ENCODE measurements around the gene SESN2. TPM values are rescaled to one million over a fixed set of nuclear protein-coding genes. Genes with fewer than 3 reads are reported as not detected.

SESN2 gene
- total RNA-seq, 4 donors from 2014 or later = 25.1 to 44.5 (median 30.5) TPM

DNA sequence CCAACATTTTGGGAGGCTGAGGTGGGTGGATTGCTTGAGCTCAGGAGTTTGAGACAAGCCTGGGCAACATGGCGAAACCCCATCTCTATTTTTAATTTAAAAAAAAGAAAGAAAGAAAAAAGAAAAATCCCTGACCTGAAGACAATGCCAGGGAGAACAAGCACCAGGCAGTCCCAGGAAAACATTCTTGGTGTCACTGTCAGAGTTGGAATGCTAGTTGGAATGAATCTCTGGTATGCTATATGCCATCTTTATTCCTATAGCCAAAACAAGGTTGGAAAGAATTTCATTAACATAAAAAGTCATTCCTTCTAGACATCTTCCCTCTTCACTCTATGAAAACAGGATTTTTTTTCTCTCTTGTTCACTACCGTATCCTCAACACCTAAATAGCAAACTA lies 29.3 kb upstream of the SESN2 start:
- Histone ChIP-seq H3K27me3 (no peaks in the 10 kb centered on the region), H3K9me3 (no peaks in the 10 kb centered on the region), H3K4me1 (peaks cover 14 to 25% (median 17%) of the 10 kb centered on the region in 4 donors), H3K4me3 (no peak overlapping the region), H3K27ac (no peak overlapping the region), H3K36me3 (peaks cover 0 to 45% (median 19%) of the 10 kb centered on the region in 4 donors)
- intact Hi-C loops (cut with DNase I; ENCODE audit: low total_unique reads) (no loop called here), in situ Hi-C loops (cut with MboI; ENCODE audit: low pct_ligation_motif_present in 1 of 4, low pct_unique_long_range_greater_than_20kb in 1 of 4, low sequenced_read_pairs in 3 of 4) (loop anchor here in 1 of 4 donors (25.0 kb wide), 1 partner anchor 282 kb away; the partner anchor contains the start of gene RCC1)
- DNase-seq = no peak
- WGBS, 2 donors (ENCODE audit: low coverage in 1 of 2) = 83 to 86% methylated on average over 2 of the region's 2 CpGs
- TF ChIP-seq EP300 (IDR thresholded peaks at IDR 0.05; ENCODE audit: low read depth) = no peak

DNA sequence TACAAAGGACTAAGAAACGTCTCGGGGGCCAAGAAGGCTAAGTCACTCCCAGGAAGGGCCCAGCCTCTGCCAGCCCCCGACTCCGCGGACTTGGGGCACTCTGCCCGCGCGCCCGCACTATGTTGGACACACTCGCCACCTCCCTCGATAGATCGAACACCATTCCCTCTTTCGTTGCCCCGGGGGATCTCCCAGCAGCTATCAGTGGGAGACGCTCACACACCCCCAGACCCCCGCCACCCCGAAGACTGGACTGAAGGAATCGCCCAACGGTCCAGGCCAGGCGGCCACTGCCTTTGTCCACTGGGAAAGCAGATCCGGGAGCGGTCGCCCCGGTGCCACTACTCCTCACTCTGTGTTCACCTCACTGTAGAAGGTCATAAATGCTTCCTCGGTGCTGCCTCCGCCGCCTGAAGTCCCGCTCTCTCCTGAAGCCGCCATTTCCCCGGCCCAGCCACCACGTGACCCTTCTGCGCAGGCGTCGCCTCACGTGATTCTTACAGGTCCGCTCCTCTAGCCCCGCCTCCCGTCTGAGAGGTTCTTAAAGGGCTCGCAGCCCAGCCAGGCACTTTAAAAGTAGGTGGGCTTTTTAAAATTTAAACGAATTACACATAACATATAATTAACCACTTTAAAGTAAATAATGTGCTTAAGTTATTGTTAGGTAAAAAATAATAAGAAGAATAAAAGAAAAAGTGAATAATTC lies 26.6 kb upstream of the SESN2 start, which contains the start of gene DNAJC8:
Gene DNAJC8, minus strand, starts transcription at position 472 of the 706 bp plus-strand sequence. Its CDS starts 31 bp downstream, at position 441.
- TF ChIP-seq POLR2AphosphoS5 (IDR thresholded peaks at IDR 0.05) = peak; percentile 87 to 93 (median 90)
- TF ChIP-seq POLR2A (IDR thresholded peaks at IDR 0.05) = peak; percentile 76
- TF ChIP-seq, protein P1, sequence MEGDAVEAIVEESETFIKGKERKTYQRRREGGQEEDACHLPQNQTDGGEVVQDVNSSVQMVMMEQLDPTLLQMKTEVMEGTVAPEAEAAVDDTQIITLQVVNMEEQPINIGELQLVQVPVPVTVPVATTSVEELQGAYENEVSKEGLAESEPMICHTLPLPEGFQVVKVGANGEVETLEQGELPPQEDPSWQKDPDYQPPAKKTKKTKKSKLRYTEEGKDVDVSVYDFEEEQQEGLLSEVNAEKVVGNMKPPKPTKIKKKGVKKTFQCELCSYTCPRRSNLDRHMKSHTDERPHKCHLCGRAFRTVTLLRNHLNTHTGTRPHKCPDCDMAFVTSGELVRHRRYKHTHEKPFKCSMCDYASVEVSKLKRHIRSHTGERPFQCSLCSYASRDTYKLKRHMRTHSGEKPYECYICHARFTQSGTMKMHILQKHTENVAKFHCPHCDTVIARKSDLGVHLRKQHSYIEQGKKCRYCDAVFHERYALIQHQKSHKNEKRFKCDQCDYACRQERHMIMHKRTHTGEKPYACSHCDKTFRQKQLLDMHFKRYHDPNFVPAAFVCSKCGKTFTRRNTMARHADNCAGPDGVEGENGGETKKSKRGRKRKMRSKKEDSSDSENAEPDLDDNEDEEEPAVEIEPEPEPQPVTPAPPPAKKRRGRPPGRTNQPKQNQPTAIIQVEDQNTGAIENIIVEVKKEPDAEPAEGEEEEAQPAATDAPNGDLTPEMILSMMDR (IDR thresholded peaks at IDR 0.05) = no peak
- peak within 1 kb of the TSS; percentile 45 to 95 (median 90) for H3K4me3 ChIP-seq
- 0 to 1% methylated on average over 1 to 37 of the region's 40 CpGs for WGBS, 2 donors (ENCODE audit: low coverage in 1 of 2)

DNA sequence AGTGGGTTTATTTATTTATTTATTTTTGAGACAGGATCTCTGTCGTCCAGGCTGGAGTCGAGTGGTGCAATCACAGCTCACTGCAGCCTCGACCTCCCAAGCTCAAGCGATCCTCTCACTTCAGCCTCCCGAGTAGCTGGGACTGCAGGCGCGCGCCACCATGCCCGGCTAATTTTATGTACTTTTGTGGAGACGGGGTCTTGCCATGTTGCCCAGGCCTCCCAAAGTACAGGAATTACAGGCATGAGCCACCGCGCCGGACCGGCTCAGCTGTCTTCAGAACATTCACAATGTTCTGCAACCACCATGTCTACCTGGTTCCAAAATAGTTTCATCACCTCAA lies 26.1 kb upstream of the SESN2 start:
- peak overlapping the region; percentile 76 to 86 (median 83) for H3K27ac ChIP-seq
- peaks cover 0 to 14% (median 5%) of the 10 kb centered on the region in 4 donors for H3K36me3 ChIP-seq
- intact Hi-C loops (cut with DNase I; ENCODE audit: low total_unique reads) (no loop called here), in situ Hi-C loops (cut with MboI; ENCODE audit: low pct_ligation_motif_present in 1 of 4, low pct_unique_long_range_greater_than_20kb in 1 of 4, low sequenced_read_pairs in 3 of 4) (loop anchor here in 1 of 4 donors (25.0 kb wide), 1 partner anchor 279 kb away; the partner anchor contains the start of gene RCC1)
- DNase-seq = no peak
- H3K4me1 ChIP-seq = peaks cover 18 to 47% (median 35%) of the 10 kb centered on the region in 4 donors
- H3K4me3 ChIP-seq = peak overlapping the region in 3 of 4 donors; percentile 45 to 93 (median 87)
- H3K9me3 ChIP-seq = no peaks in the 10 kb centered on the region
- no peaks in the 10 kb centered on the region for H3K27me3 ChIP-seq
- TF ChIP-seq POLR2AphosphoS5 (IDR thresholded peaks at IDR 0.05) (no peak), EP300 (IDR thresholded peaks at IDR 0.05; ENCODE audit: low read depth) (no peak), POLR2A (IDR thresholded peaks at IDR 0.05) (no peak)
- TF ChIP-seq, protein P1 (IDR thresholded peaks at IDR 0.05) = no peak
- 5 to 65% methylated on average over 4 to 14 of the region's 14 CpGs for WGBS, 2 donors (ENCODE audit: low coverage in 1 of 2)

More for the DNA sequence above, 26.6 kb upstream of the SESN2 start, which contains the start of gene DNAJC8:
- Histone ChIP-seq H3K4me1 (peaks cover 18 to 41% (median 32%) of the 10 kb centered on the region in 4 donors), H3K36me3 (peaks cover 0 to 19% (median 8%) of the 10 kb centered on the region in 4 donors), H3K9me3 (no peaks in the 10 kb centered on the region), H3K27ac (peak within 1 kb of the TSS; percentile 76 to 86 (median 83)), H3K27me3 (no peaks in the 10 kb centered on the region)
- peak; percentile 97 for DNase-seq
- in situ Hi-C loops (cut with MboI; ENCODE audit: low pct_ligation_motif_present in 1 of 4, low pct_unique_long_range_greater_than_20kb in 1 of 4, low sequenced_read_pairs in 3 of 4) (loop anchor here in 1 of 4 donors (25.0 kb wide), 1 partner anchor 280 kb away; the partner anchor contains the start of gene RCC1), intact Hi-C loops (cut with DNase I; ENCODE audit: low total_unique reads) (no loop called here)

DNA sequence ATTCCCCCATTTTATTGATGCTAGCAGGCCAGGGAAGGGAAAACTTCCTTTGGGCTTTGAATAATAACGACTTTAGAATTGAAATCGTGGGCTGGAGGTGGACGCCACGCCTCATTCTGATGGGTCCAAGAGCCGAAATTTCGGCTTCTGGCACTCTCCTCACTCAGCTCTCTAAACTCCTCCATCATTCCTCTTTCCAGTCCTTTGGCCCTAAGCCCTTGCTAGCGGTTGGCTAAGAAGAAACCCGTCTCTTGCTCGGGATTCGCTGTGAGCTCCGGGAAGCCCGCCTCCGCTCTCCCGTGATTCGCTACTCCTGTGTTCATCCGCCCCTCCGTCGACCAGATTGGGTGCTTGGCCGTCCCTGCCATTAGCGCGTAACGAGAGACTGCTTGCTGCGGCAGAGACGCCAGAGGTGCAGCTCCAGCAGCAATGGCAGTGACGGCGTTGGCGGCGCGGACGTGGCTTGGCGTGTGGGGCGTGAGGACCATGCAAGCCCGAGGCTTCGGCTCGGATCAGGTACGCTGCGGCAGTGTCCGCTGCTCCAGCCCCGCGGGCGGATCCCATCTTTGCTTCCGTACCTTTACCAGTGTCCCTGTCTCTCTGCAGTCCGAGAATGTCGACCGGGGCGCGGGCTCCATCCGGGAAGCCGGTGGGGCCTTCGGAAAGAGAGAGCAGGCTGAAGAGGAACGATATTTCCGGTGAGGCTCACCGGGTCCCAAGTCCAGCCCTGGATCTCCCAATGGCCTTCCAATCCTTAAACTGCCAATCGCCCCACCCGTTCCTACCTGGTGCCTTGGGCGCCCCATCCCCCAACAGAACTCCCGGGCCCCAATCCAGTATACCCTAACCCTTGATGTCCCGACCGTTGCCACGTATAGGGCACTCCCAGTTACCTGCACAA lies 23.3 kb upstream of the SESN2 start, which contains the start of gene ATP5IF1:
Gene ATP5IF1, plus strand, starts transcription at position 370 of the 901 bp plus-strand sequence. Its CDS starts 60 bp downstream, at position 430.
- in situ Hi-C loops (cut with MboI; ENCODE audit: low pct_ligation_motif_present in 1 of 4, low pct_unique_long_range_greater_than_20kb in 1 of 4, low sequenced_read_pairs in 3 of 4) (loop anchor here in 1 of 4 donors (25.0 kb wide), 1 partner anchor 276 kb away; the partner anchor contains the start of gene RCC1), intact Hi-C loops (cut with DNase I; ENCODE audit: low total_unique reads) (no loop called here)
- Histone ChIP-seq H3K27ac (peak within 1 kb of the TSS; percentile 91 to 98 (median 95)), H3K36me3 (no peaks in the 10 kb centered on the region), H3K4me1 (peaks cover 18 to 44% (median 33%) of the 10 kb centered on the region in 4 donors), H3K4me3 (peak within 1 kb of the TSS; percentile 75 to 97 (median 86)), H3K27me3 (no peaks in the 10 kb centered on the region), H3K9me3 (no peaks in the 10 kb centered on the region)
- TF ChIP-seq EP300 (IDR thresholded peaks at IDR 0.05; ENCODE audit: low read depth) (no peak), POLR2AphosphoS5 (IDR thresholded peaks at IDR 0.05) (peak; percentile 98 to 99 (median 98)), POLR2A (IDR thresholded peaks at IDR 0.05) (peak; percentile 95)
- peak; percentile 97 for DNase-seq
- WGBS, 2 donors (ENCODE audit: low coverage in 1 of 2) = 0 to 1% methylated on average over 1 to 54 of the region's 60 CpGs
